Adrenal gland (tissue), 5 donors: ENCODE data around the gene SLC45A3.

ENCODE experiments used
- CTCF ChIP-seq, 6 experiments: fragments of 450-650 bp in 4 of 6; fragments of 200-600 bp in 2 of 6; sonication (generic) in 1 of 6; IDR thresholded peaks; 1 replicate in 5 of 6; 2 replicates in 1 of 6; pipeline versions ENCODE4 v1.5.1 to v1.8.0; 2016 to 2021; ENCODE audit warnings: antibody characterized with exemption in 6 of 6, mild to moderate bottlenecking in 2 of 6, moderate library complexity in 1 of 6
- POLR2A ChIP-seq, 2 donors: fragments of 450-650 bp; IDR thresholded peaks; one replicate each; pipeline ENCODE4 v1.6.1; 2017; ENCODE audit warnings: antibody characterized with exemption in 2 of 2, mild to moderate bottlenecking in 2 of 2, moderate library complexity in 1 of 2
- donor health status: DM: no; HTN: no; CAD: no.

DNA sequence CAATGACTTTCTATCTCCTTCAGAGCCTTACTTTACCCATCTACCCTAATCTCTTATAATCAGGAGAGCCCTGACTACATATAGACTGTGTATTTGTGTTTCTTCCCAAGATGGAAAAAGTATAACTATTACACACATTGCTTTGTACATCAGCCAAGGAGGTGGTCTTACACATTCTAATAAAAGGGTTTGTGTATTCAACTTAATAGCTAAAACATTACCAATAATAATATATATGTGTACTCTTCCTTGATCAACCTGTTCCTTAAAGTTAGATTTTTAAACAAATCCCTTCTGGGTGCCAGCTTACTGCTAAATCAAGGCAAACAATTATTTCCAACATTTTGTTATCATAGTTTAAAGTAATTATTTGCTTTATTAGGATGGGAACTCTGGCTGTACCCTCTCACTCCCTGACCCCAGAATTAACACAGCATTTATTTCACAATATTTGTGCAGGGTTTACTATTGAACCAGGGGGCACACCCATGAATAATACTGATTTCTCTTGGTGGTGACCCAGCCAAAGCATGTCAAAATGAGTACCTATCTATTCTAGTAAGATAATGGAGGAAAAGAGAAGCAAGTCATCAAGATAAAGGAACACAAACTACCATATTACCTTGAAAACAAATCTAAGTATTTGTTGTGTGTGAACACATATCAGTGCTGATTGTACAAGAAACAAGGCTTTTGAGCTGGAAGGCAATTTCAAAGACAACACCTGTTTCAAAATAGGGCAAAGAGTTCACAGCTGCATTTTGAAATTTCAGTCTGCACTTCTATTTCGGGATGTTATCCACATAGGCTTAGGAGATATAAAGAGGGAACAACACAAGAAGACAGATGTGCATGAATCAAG lies 30.1 kb upstream of the SLC45A3 start:
- no peak for TF ChIP-seq CTCF (IDR thresholded peaks at IDR 0.05)
- no peak for TF ChIP-seq POLR2A (IDR thresholded peaks at IDR 0.05)
